ENCODE data around the gene ATP8A2.

Gene ATP8A2

GRCh38 chr13:25446261-25446660 is 74.5 kb downstream of the ATP8A2 start:
- TF ChIP-seq CTCF (IDR thresholded peaks at IDR 0.05; ENCODE audit: insufficient read depth, low read length, poor library complexity, severe bottlenecking) = no peak
- no peaks in the 10 kb centered on the region; the same call in 1 of the 2 replicates for H3K27me3 ChIP-seq (replicated peaks; ENCODE audit: control insufficient read depth, insufficient read depth, low read length)
- no peaks in the 10 kb centered on the region for H3K36me3 ChIP-seq (ENCODE audit: control insufficient read depth, insufficient read depth, low read length)
- no peak overlapping the region for H3K4me3 ChIP-seq (replicated peaks; ENCODE audit: low read depth, low read length)
- DNase-seq (ENCODE audit: extremely low read depth, insufficient read length) = no peak

GRCh38 chr13:25447396-25447795 is 75.6 kb downstream of the ATP8A2 start:
- no peak for TF ChIP-seq CTCF (IDR thresholded peaks at IDR 0.05; ENCODE audit: insufficient read depth, low read length, poor library complexity, severe bottlenecking)
- Histone ChIP-seq H3K27me3 (replicated peaks; ENCODE audit: control insufficient read depth, insufficient read depth, low read length) (no peaks in the 10 kb centered on the region; the same call in none of the 2 replicates), H3K4me3 (replicated peaks; ENCODE audit: low read depth, low read length) (no peak overlapping the region), H3K36me3 (ENCODE audit: control insufficient read depth, insufficient read depth, low read length) (no peaks in the 10 kb centered on the region)
- no peak for DNase-seq (ENCODE audit: extremely low read depth, insufficient read length)

GRCh38 chr13:25453850-25454365 is 82.1 kb downstream of the ATP8A2 start:
- H3K27me3 ChIP-seq (replicated peaks; ENCODE audit: control insufficient read depth, insufficient read depth, low read length) = peaks cover 1% of the 10 kb centered on the region; the same call in 1 of the 2 replicates
- no peaks in the 10 kb centered on the region for H3K36me3 ChIP-seq (ENCODE audit: control insufficient read depth, insufficient read depth, low read length)
- DNase-seq (ENCODE audit: extremely low read depth, insufficient read length) = no peak
- TF ChIP-seq CTCF (IDR thresholded peaks at IDR 0.05; ENCODE audit: insufficient read depth, low read length, poor library complexity, severe bottlenecking) = no peak
- no peak overlapping the region for H3K4me3 ChIP-seq (replicated peaks; ENCODE audit: low read depth, low read length)

- H3K27me3 ChIP-seq (replicated peaks; ENCODE audit: control insufficient read depth, insufficient read depth, low read length) = peaks cover 1% of the 10 kb centered on the region; the same call in 1 of the 2 replicates
- H3K36me3 ChIP-seq (ENCODE audit: control insufficient read depth, insufficient read depth, low read length) = no peaks in the 10 kb centered on the region
- no peak for TF ChIP-seq CTCF (IDR thresholded peaks at IDR 0.05; ENCODE audit: insufficient read depth, low read length, poor library complexity, severe bottlenecking)
- H3K4me3 ChIP-seq (replicated peaks; ENCODE audit: low read depth, low read length) = no peak overlapping the region
- DNase-seq (ENCODE audit: extremely low read depth, insufficient read length) = no peak
Measured at GRCh38 chr13:25455146-25455545, 83.4 kb downstream of the ATP8A2 start.

GRCh38 chr13:25457566-25457965 is 85.8 kb downstream of the ATP8A2 start:
- TF ChIP-seq CTCF (IDR thresholded peaks at IDR 0.05; ENCODE audit: insufficient read depth, low read length, poor library complexity, severe bottlenecking) = no peak
- no peak for DNase-seq (ENCODE audit: extremely low read depth, insufficient read length)
- Histone ChIP-seq H3K27me3 (replicated peaks; ENCODE audit: control insufficient read depth, insufficient read depth, low read length) (0 out of 2 replicates have a peak, but pooled peaks cover 1% of the 10 kb centered on the region), H3K4me3 (replicated peaks; ENCODE audit: low read depth, low read length) (no peak overlapping the region), H3K36me3 (ENCODE audit: control insufficient read depth, insufficient read depth, low read length) (no peaks in the 10 kb centered on the region)

Measured in GM06990 (cell line).